HCT116 (cell line): ENCODE data around the gene IGF2BP3.

Experiments used
- EZH2 ChIP-seq: fragments of 200-600 bp; sonication (generic); IDR thresholded peaks from 2 replicates; pipeline ENCODE4 v1.6.1; 2017; ENCODE audit warnings: antibody characterized with exemption, mixed run types
- JUND ChIP-seq: IDR thresholded peaks from 2 replicates; pipeline ENCODE4 v1.6.1; 2012
- YY1 ChIP-seq: IDR thresholded peaks from 2 replicates; pipeline ENCODE4 v1.6.1; 2011; ENCODE audit warnings: low read length, low read depth, moderate library complexity, mild to moderate bottlenecking; ENCODE audit not compliant: insufficient replicate concordance; ENCODE audit errors: extremely low read depth

GRCh38 chr7:23372611-23373010 lies 97.7 kb downstream of the IGF2BP3 start:
- TF ChIP-seq EZH2 (no peak), YY1 (no peak), JUND (no peak)
